HEK293 (cell line): ENCODE results near the gene MAN1B1.
A peak's percentile ranks its signal among the peaks of the same experiment; 100 is the strongest.

Experiments
- CTCF ChIA-PET: fragments of 350-600 bp; formaldehyde crosslinking; extraction: SDS; loops from one replicate; lab custom pipeline; 2021; ENCODE audit warnings: antibody characterized with exemption; lab: Yijun Ruan, JAX
- POLR2A ChIA-PET: fragments of 300-600 bp; formaldehyde crosslinking; extraction: SDS; loops from one replicate; lab custom pipeline; 2020; ENCODE audit warnings: antibody characterized with exemption, inconsistent platforms; lab: Yijun Ruan, JAX
- H3K27ac ChIP-seq: fragments of 200-500 bp; sonication (Bioruptor generic); 2 replicates; pipeline ENCODE4 v1.5.1; 2014; ENCODE audit warnings: low read depth, low read length, control low read depth, inconsistent platforms; ENCODE audit errors: extremely low read depth
- H3K36me3 ChIP-seq, 2 experiments: fragments of 200-500 bp in 1 of 2; sonication (Bioruptor generic) in 1 of 2; 1 replicate in 1 of 2; 2 replicates in 1 of 2; pipeline ENCODE4 v1.5.1; 2014 to 2017; ENCODE audit warnings: inconsistent platforms in 2 of 2, low read length in 2 of 2; ENCODE audit not compliant: control insufficient read depth in 2 of 2, insufficient read depth in 1 of 2
- H3K4me1 ChIP-seq: fragments of 200-500 bp; sonication (Bioruptor generic); 2 replicates; pipeline ENCODE4 v1.5.1; 2014; ENCODE audit warnings: mild to moderate bottlenecking, low read length, inconsistent platforms; ENCODE audit not compliant: control insufficient read depth, insufficient read depth
- H3K4me3 ChIP-seq: 2 replicates; pipeline ENCODE4 v1.5.1; 2011; ENCODE audit warnings: low read depth, mild to moderate bottlenecking, control low read depth, low read length, moderate library complexity
- H3K9me3 ChIP-seq: fragments of 200-500 bp; sonication (Bioruptor generic); 2 replicates; pipeline ENCODE4 v1.5.1; 2014; ENCODE audit warnings: low read depth, low read length, inconsistent platforms; ENCODE audit not compliant: control insufficient read depth, insufficient read depth
- BCL11B ChIP-seq: fragments of 450-650 bp; formaldehyde crosslinking; IDR thresholded peaks from 2 replicates; pipeline ENCODE4 v1.5.1; 2016; ENCODE audit warnings: low read depth, missing biosample characterization, missing genetic modification characterization
- HOXC10 ChIP-seq: sonication (generic); formaldehyde crosslinking; IDR thresholded peaks from 2 replicates; pipeline ENCODE4 v1.8.1; 2023; ENCODE audit warnings: mild to moderate bottlenecking, missing genetic modification reagents
- OVOL3 ChIP-seq: fragments of 450-650 bp; formaldehyde crosslinking; IDR thresholded peaks from 2 replicates; pipeline ENCODE4 v1.5.1; 2016; ENCODE audit warnings: missing biosample characterization, missing genetic modification characterization
- SETDB1 ChIP-seq: IDR thresholded peaks from one replicate; pipeline ENCODE4 v1.6.1; 2017; ENCODE audit warnings: mild to moderate bottlenecking, low read length, moderate library complexity, mixed read lengths; ENCODE audit not compliant: insufficient read length
- SP2 ChIP-seq: fragments of 450-650 bp; formaldehyde crosslinking; IDR thresholded peaks from 2 replicates; pipeline ENCODE4 v1.5.1; 2016; ENCODE audit warnings: missing biosample characterization, missing genetic modification characterization
- ZBTB21 ChIP-seq: fragments of 450-650 bp; formaldehyde crosslinking; IDR thresholded peaks from 2 replicates; pipeline ENCODE4 v1.5.1; 2017; ENCODE audit warnings: missing biosample characterization, missing genetic modification characterization
- ZBTB48 ChIP-seq: fragments of 450-650 bp; formaldehyde crosslinking; IDR thresholded peaks from 2 replicates; pipeline ENCODE4 v1.5.1; 2016; ENCODE audit warnings: missing biosample characterization, missing genetic modification characterization
- ZNF146 ChIP-seq: fragments of 450-650 bp; formaldehyde crosslinking; IDR thresholded peaks from 2 replicates; pipeline ENCODE4 v1.5.1; 2016; ENCODE audit warnings: missing biosample characterization, missing genetic modification characterization
- ZNF223 ChIP-seq: fragments of 450-650 bp; formaldehyde crosslinking; IDR thresholded peaks from 2 replicates; pipeline ENCODE4 v1.5.1; 2016; ENCODE audit warnings: missing biosample characterization, missing genetic modification characterization
- ZNF48 ChIP-seq: fragments of 450-650 bp; formaldehyde crosslinking; IDR thresholded peaks from 2 replicates; pipeline ENCODE4 v1.5.1; 2016; ENCODE audit warnings: missing biosample characterization, missing genetic modification characterization
- ZNF521 ChIP-seq: fragments of 450-650 bp; formaldehyde crosslinking; IDR thresholded peaks from 2 replicates; pipeline ENCODE4 v1.5.1; 2017; ENCODE audit warnings: missing biosample characterization, mild to moderate bottlenecking, missing genetic modification characterization
- ZNF768 ChIP-seq: fragments of 450-650 bp; formaldehyde crosslinking; IDR thresholded peaks from 2 replicates; pipeline ENCODE4 v1.5.1; 2018; ENCODE audit warnings: missing biosample characterization, mild to moderate bottlenecking, missing genetic modification characterization
- TF ChIP-seq, protein P1 (sequence below): fragments of 450-650 bp; formaldehyde crosslinking; IDR thresholded peaks from 2 replicates; pipeline ENCODE4 v1.5.1; 2016; ENCODE audit warnings: missing biosample characterization, missing genetic modification characterization, low read depth
- TF ChIP-seq, protein P2 (sequence below): fragments of 450-650 bp; formaldehyde crosslinking; IDR thresholded peaks from 2 replicates; pipeline ENCODE4 v1.5.1; 2016; ENCODE audit warnings: missing biosample characterization, missing genetic modification characterization
- TF ChIP-seq, protein P3 (sequence below): fragments of 450-650 bp; formaldehyde crosslinking; IDR thresholded peaks from 2 replicates; pipeline ENCODE4 v1.5.1; 2016; ENCODE audit warnings: missing biosample characterization, missing genetic modification characterization
- TF ChIP-seq, protein P4 (sequence below): fragments of 450-650 bp; formaldehyde crosslinking; IDR thresholded peaks from 2 replicates; pipeline ENCODE4 v1.5.1; 2016; ENCODE audit warnings: missing biosample characterization, missing genetic modification characterization
- TF ChIP-seq, protein P5 (sequence below): fragments of 450-650 bp; formaldehyde crosslinking; IDR thresholded peaks from 2 replicates; pipeline ENCODE4 v1.5.1; 2017; ENCODE audit warnings: missing biosample characterization, missing genetic modification characterization
- TF ChIP-seq, protein P6 (sequence below): fragments of 450-650 bp; formaldehyde crosslinking; IDR thresholded peaks from 2 replicates; pipeline ENCODE4 v1.5.1; 2016; ENCODE audit warnings: missing biosample characterization, missing genetic modification characterization
- TF ChIP-seq, protein P7 (sequence below): fragments of 450-650 bp; formaldehyde crosslinking; conservative IDR thresholded peaks from 2 replicates; pipeline ENCODE4 v1.5.1; 2016; ENCODE audit warnings: low read depth, missing biosample characterization, missing genetic modification characterization

The MAN1B1 gene

DNA sequence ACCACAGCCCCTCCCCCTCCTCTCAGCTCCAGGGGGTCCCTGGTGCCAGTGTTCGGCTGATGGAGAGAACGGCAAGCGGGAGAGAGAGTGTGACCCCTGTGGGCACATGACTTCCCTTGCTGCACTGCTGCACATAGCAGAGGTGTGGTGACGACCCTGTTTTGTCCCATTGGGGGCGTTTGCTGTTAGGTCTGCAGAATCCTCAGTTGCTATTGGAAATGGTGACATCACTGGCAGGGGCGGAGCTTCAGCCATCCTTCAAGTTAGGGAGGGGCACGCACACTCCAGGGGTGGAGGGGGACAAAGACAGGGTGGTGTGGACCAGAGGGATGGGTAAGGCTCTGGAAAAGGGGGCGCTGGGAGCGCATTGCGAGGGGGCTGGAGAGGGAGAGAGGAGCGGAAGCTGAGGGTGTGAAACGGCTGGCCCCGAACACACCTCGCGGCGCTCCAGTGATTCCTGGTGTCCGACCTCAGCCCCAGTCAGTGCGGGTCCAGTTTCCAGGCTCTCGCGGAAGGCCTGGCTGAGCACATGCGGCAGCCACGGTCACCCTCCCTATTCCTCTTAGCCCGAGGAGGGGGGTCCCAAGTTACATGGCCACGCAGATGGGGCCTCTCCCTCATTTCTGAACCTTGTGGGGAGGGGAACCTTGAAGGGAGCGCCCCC, 51.4 kb downstream of the MAN1B1 start (continued):
- TF ChIP-seq ZBTB48 (tag by site-specific recombination): peak; percentile 28; the same call in 1 of the 2 replicates
- TF ChIP-seq, protein P1, sequence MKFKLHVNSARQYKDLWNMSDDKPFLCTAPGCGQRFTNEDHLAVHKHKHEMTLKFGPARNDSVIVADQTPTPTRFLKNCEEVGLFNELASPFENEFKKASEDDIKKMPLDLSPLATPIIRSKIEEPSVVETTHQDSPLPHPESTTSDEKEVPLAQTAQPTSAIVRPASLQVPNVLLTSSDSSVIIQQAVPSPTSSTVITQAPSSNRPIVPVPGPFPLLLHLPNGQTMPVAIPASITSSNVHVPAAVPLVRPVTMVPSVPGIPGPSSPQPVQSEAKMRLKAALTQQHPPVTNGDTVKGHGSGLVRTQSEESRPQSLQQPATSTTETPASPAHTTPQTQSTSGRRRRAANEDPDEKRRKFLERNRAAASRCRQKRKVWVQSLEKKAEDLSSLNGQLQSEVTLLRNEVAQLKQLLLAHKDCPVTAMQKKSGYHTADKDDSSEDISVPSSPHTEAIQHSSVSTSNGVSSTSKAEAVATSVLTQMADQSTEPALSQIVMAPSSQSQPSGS (tag by site-specific recombination): peak; percentile 93
- TF ChIP-seq OVOL3: no peak
- TF ChIP-seq, protein P2, sequence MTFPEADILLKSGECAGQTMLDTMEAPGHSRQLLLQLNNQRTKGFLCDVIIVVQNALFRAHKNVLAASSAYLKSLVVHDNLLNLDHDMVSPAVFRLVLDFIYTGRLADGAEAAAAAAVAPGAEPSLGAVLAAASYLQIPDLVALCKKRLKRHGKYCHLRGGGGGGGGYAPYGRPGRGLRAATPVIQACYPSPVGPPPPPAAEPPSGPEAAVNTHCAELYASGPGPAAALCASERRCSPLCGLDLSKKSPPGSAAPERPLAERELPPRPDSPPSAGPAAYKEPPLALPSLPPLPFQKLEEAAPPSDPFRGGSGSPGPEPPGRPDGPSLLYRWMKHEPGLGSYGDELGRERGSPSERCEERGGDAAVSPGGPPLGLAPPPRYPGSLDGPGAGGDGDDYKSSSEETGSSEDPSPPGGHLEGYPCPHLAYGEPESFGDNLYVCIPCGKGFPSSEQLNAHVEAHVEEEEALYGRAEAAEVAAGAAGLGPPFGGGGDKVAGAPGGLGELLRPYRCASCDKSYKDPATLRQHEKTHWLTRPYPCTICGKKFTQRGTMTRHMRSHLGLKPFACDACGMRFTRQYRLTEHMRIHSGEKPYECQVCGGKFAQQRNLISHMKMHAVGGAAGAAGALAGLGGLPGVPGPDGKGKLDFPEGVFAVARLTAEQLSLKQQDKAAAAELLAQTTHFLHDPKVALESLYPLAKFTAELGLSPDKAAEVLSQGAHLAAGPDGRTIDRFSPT: no peak
- TF ChIP-seq ZNF223: no peak
- TF ChIP-seq, protein P3, sequence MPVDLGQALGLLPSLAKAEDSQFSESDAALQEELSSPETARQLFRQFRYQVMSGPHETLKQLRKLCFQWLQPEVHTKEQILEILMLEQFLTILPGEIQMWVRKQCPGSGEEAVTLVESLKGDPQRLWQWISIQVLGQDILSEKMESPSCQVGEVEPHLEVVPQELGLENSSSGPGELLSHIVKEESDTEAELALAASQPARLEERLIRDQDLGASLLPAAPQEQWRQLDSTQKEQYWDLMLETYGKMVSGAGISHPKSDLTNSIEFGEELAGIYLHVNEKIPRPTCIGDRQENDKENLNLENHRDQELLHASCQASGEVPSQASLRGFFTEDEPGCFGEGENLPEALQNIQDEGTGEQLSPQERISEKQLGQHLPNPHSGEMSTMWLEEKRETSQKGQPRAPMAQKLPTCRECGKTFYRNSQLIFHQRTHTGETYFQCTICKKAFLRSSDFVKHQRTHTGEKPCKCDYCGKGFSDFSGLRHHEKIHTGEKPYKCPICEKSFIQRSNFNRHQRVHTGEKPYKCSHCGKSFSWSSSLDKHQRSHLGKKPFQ (tag by site-specific recombination): no peak; the same call in 1 of the 2 replicates
- no peak for TF ChIP-seq ZNF768 (tag by site-specific recombination)
- no peak for TF ChIP-seq ZNF48
- TF ChIP-seq SP2 (tag by site-specific recombination): peak; percentile 26; the same call in 1 of the 2 replicates
- TF ChIP-seq, protein P4, sequence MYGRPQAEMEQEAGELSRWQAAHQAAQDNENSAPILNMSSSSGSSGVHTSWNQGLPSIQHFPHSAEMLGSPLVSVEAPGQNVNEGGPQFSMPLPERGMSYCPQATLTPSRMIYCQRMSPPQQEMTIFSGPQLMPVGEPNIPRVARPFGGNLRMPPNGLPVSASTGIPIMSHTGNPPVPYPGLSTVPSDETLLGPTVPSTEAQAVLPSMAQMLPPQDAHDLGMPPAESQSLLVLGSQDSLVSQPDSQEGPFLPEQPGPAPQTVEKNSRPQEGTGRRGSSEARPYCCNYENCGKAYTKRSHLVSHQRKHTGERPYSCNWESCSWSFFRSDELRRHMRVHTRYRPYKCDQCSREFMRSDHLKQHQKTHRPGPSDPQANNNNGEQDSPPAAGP (tag by site-specific recombination): 0 out of 2 replicates have a peak, but pooled peaks have one; percentile 44
- TF ChIP-seq, protein P5, sequence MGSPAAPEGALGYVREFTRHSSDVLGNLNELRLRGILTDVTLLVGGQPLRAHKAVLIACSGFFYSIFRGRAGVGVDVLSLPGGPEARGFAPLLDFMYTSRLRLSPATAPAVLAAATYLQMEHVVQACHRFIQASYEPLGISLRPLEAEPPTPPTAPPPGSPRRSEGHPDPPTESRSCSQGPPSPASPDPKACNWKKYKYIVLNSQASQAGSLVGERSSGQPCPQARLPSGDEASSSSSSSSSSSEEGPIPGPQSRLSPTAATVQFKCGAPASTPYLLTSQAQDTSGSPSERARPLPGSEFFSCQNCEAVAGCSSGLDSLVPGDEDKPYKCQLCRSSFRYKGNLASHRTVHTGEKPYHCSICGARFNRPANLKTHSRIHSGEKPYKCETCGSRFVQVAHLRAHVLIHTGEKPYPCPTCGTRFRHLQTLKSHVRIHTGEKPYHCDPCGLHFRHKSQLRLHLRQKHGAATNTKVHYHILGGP (tag by site-specific recombination): no peak
- no peak for TF ChIP-seq ZBTB21 (tag by site-specific recombination)
- no peak for TF ChIP-seq ZNF521 (tag by site-specific recombination)
- TF ChIP-seq BCL11B (tag by site-specific recombination): no peak
- no peak for TF ChIP-seq ZNF146 (tag by site-specific recombination)
- no peak for TF ChIP-seq SETDB1
- TF ChIP-seq, protein P6, sequence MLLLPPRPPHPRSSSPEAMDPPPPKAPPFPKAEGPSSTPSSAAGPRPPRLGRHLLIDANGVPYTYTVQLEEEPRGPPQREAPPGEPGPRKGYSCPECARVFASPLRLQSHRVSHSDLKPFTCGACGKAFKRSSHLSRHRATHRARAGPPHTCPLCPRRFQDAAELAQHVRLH (tag by site-specific recombination): no peak

DNA sequence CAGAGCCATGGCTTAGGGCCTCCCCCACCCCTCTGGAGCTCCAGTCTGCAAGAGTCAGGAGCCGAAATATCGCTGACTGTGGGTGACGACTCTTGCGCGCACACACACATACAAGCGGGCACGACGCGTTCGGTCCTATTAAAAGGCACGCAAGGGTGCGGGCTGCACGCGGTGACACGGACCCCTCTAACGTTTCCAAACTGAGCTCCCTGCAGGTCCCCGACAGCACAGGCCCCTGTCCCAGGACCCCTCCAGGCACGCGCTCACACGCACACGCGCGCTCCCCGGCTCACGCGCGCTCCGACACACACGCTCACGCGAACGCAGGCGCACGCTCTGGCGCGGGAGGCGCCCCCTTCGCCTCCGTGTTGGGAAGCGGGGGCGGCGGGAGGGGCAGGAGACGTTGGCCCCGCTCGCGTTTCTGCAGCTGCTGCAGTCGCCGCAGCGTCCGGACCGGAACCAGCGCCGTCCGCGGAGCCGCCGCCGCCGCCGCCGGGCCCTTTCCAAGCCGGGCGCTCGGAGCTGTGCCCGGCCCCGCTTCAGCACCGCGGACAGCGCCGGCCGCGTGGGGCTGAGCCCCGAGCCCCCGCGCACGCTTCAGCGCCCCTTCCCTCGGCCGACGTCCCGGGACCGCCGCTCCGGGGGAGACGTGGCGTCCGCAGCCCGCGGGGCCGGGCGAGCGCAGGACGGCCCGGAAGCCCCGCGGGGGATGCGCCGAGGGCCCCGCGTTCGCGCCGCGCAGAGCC, 52.1 kb downstream of the MAN1B1 start, which contains the start of gene GRIN1:
GRIN1 (plus strand) TSS at position 433 of the 746 bp plus-strand sequence. CDS start 333 bp downstream, outside the sequence.
- TF ChIP-seq HOXC10: 0 out of 2 replicates have a peak, but pooled peaks have one; percentile 55
- TF ChIP-seq, protein P7, sequence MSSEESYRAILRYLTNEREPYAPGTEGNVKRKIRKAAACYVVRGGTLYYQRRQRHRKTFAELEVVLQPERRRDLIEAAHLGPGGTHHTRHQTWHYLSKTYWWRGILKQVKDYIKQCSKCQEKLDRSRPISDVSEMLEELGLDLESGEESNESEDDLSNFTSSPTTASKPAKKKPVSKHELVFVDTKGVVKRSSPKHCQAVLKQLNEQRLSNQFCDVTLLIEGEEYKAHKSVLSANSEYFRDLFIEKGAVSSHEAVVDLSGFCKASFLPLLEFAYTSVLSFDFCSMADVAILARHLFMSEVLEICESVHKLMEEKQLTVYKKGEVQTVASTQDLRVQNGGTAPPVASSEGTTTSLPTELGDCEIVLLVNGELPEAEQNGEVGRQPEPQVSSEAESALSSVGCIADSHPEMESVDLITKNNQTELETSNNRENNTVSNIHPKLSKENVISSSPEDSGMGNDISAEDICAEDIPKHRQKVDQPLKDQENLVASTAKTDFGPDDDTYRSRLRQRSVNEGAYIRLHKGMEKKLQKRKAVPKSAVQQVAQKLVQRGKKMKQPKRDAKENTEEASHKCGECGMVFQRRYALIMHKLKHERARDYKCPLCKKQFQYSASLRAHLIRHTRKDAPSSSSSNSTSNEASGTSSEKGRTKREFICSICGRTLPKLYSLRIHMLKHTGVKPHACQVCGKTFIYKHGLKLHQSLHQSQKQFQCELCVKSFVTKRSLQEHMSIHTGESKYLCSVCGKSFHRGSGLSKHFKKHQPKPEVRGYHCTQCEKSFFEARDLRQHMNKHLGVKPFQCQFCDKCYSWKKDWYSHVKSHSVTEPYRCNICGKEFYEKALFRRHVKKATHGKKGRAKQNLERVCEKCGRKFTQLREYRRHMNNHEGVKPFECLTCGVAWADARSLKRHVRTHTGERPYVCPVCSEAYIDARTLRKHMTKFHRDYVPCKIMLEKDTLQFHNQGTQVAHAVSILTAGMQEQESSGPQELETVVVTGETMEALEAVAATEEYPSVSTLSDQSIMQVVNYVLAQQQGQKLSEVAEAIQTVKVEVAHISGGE (tag by site-specific recombination): no peak
- Histone ChIP-seq H3K36me3 (no peaks in the 10 kb centered on the region), H3K4me3 (no peak within 1 kb of the TSS), H3K27ac (no peak within 1 kb of the TSS), H3K4me1 (peaks cover 2% of the 10 kb centered on the region; the same call in 1 of the 2 replicates), H3K9me3 (no peaks in the 10 kb centered on the region)
- ChIA-PET POLR2A (interaction anchor here (0.6 to 4.0 kb wide), 6 partner anchors 9 to 102 kb away, joined by 3 to 26 read pairs (median 5); partner anchors contain the start of genes TPRN and TUBB4B), CTCF (interaction anchor here (0.6 to 1.2 kb wide), 2 partner anchors 9 to 307 kb away, joined by 3 to 4 read pairs; no protein-coding TSS in a partner anchor)
